ENCODE data around the gene MCL1.

MCL1 gene

GRCh38 chr1:150536836-150537731, 42.3 kb downstream of the MCL1 start:
- no peak for DNase-seq

GRCh38 chr1:150535511-150536287, 43.7 kb downstream of the MCL1 start:
- DNase-seq = no peak

GRCh38 chr1:150534002-150534401, 45.4 kb downstream of the MCL1 start:
- no peak for DNase-seq

- no peak for DNase-seq
Observed at GRCh38 chr1:150532860-150533259, 46.5 kb downstream of the MCL1 start.

- no peak for DNase-seq
Observed at GRCh38 chr1:150530491-150531159, 48.8 kb downstream of the MCL1 start.

GRCh38 chr1:150529017-150529416, 50.4 kb downstream of the MCL1 start:
- DNase-seq = no peak

GRCh38 chr1:150528196-150528595, 51.2 kb downstream of the MCL1 start:
- no peak for DNase-seq

GRCh38 chr1:150525348-150525747, 54.1 kb downstream of the MCL1 start:
- DNase-seq = no peak

Data from activated CD4-positive, alpha-beta T cell treated with anti-CD3 and anti-CD28 coated beads, Interleukin-2, amount 50 U/mL, for 4 hours (primary cell).